ENCODE results near the gene CNTN6.

CNTN6 gene

DNA sequence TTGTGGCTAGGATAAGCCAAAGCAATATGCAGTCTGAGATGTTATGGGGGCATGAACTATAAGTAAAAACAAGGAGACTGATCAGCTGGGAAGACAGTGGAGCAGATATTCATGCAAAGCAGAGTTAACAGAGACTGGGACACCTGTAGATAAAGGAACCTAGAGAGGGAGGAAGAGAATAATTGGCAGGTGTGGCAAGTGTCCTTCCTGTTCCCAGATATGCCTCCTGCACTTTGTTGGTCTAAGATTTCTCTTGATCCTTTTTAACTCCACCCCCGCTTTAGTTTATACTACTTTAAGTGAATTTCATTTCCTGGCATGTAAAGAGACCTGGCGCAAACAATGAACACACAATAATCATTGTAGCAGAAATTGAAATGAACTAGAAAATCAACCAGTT is 169.4 kb downstream of the CNTN6 start:
- no peak overlapping the region for H4K5ac ChIP-seq (ENCODE audit: low read length)
- no peaks in the 10 kb centered on the region for H3K79me1 ChIP-seq (ENCODE audit: low read length)
- H3K4me3 ChIP-seq (ENCODE audit: low read length), result no peak overlapping the region
- H3K27me3 ChIP-seq (ENCODE audit: insufficient read depth, low read length, poor library complexity), result no peaks in the 10 kb centered on the region
- no peak overlapping the region for H3K9ac ChIP-seq (ENCODE audit: low read length)
- H2AK5ac ChIP-seq (ENCODE audit: low read length), result no peak overlapping the region
- H3K4me2 ChIP-seq (ENCODE audit: low read length), result no peak overlapping the region
- H2BK120ac ChIP-seq (ENCODE audit: low read depth, low read length), result no peak overlapping the region
- no CpG with 5 or more reads among the region's 2 CpGs for WGBS (ENCODE audit: extremely low coverage, insufficient coverage, low lambda C conversion rate)
- no peak overlapping the region for H2BK15ac ChIP-seq (replicated peaks; ENCODE audit: low read depth)
- no peak overlapping the region for H3K27ac ChIP-seq (ENCODE audit: low read depth, low read length)
- H3K56ac ChIP-seq (ENCODE audit: low read length), result no peak overlapping the region
- DNase-seq, result no peak
- H3K4ac ChIP-seq (ENCODE audit: low read depth, low read length), result no peak overlapping the region
- H4K8ac ChIP-seq (ENCODE audit: low read depth, low read length), result no peak overlapping the region
- no peak overlapping the region for H2BK5ac ChIP-seq (ENCODE audit: low read length)
- no peaks in the 10 kb centered on the region for H3K36me3 ChIP-seq (ENCODE audit: control insufficient read depth, insufficient read depth, low read length)
- no peak overlapping the region for H3K18ac ChIP-seq (ENCODE audit: low read length)
- H3K4me1 ChIP-seq (ENCODE audit: control insufficient read depth, low read depth, low read length), result no peaks in the 10 kb centered on the region
- no peaks in the 10 kb centered on the region for H3K79me2 ChIP-seq (ENCODE audit: control insufficient read depth, insufficient read depth, low read length)
- H3K23ac ChIP-seq (ENCODE audit: low read length), result no peak overlapping the region

DNA sequence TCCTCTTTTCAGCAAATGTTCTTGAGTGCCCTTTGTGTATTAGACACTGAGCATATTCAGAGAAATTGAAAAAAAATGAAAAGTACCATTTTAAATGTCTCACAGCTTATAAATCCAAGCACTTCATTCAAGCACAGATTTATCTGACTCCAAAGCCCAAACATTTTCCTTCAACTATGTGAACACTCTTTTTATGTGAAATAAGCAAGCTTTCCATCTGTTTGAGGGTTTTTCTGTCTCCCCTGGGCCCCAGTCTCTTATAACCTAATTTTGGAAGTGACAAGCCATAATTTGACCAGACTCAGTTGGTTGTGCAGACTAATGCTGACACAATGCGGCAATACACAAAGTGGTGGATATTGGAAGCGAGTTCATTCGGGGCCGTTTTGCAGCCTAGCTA is 170.3 kb downstream of the CNTN6 start:
- H3K23ac ChIP-seq (ENCODE audit: low read length), result no peak overlapping the region
- no peaks in the 10 kb centered on the region for H3K36me3 ChIP-seq (ENCODE audit: control insufficient read depth, insufficient read depth, low read length)
- H3K79me1 ChIP-seq (ENCODE audit: low read length), result no peaks in the 10 kb centered on the region
- H3K18ac ChIP-seq (ENCODE audit: low read length), result no peak overlapping the region
- H3K9ac ChIP-seq (ENCODE audit: low read length), result no peak overlapping the region
- no peaks in the 10 kb centered on the region for H3K79me2 ChIP-seq (ENCODE audit: control insufficient read depth, insufficient read depth, low read length)
- no peak overlapping the region for H4K8ac ChIP-seq (ENCODE audit: low read depth, low read length)
- no peak overlapping the region for H2BK15ac ChIP-seq (replicated peaks; ENCODE audit: low read depth)
- no peaks in the 10 kb centered on the region for H3K27me3 ChIP-seq (ENCODE audit: insufficient read depth, low read length, poor library complexity)
- no peak overlapping the region for H3K56ac ChIP-seq (ENCODE audit: low read length)
- no peak overlapping the region for H3K4me3 ChIP-seq (ENCODE audit: low read length)
- no peak overlapping the region for H3K27ac ChIP-seq (ENCODE audit: low read depth, low read length)
- WGBS (ENCODE audit: extremely low coverage, insufficient coverage, low lambda C conversion rate), result no CpG with 5 or more reads among the region's 4 CpGs
- H2AK5ac ChIP-seq (ENCODE audit: low read length), result no peak overlapping the region
- no peak overlapping the region for H3K4ac ChIP-seq (ENCODE audit: low read depth, low read length)
- H3K4me1 ChIP-seq (ENCODE audit: control insufficient read depth, low read depth, low read length), result no peaks in the 10 kb centered on the region
- DNase-seq, result no peak
- no peak overlapping the region for H2BK120ac ChIP-seq (ENCODE audit: low read depth, low read length)
- H4K5ac ChIP-seq (ENCODE audit: low read length), result no peak overlapping the region
- H3K4me2 ChIP-seq (ENCODE audit: low read length), result no peak overlapping the region
- H2BK5ac ChIP-seq (ENCODE audit: low read length), result no peak overlapping the region

DNA sequence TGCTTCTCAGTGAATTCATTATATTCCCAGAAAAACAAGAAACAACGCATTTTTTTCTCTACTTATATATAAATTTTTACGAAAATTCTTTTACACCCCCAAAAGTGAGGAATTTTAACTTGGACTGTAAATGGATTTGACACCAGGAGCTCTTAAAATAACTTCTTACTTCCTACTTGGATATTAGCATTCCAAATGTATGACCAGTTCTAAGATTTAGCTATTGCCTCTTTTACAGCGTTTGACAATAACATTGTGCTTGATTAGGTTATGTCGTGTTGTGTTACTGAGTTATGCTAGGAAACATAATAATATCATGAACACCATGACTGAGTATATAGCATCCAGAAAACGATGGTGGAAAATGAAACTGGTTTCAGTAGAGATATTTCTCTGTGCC is 177.0 kb downstream of the CNTN6 start:
- Histone ChIP-seq H3K79me1 (ENCODE audit: low read length) (no peaks in the 10 kb centered on the region), H3K79me2 (ENCODE audit: control insufficient read depth, insufficient read depth, low read length) (no peaks in the 10 kb centered on the region), H2BK120ac (ENCODE audit: low read depth, low read length) (no peak overlapping the region), H2AK5ac (ENCODE audit: low read length) (no peak overlapping the region), H3K9ac (ENCODE audit: low read length) (no peak overlapping the region), H2BK5ac (ENCODE audit: low read length) (no peak overlapping the region), H2BK15ac (replicated peaks; ENCODE audit: low read depth) (no peak overlapping the region), H3K4me2 (ENCODE audit: low read length) (no peak overlapping the region), H3K4me1 (ENCODE audit: control insufficient read depth, low read depth, low read length) (no peaks in the 10 kb centered on the region), H3K27me3 (ENCODE audit: insufficient read depth, low read length, poor library complexity) (no peaks in the 10 kb centered on the region), H3K27ac (ENCODE audit: low read depth, low read length) (no peak overlapping the region), H3K4ac (ENCODE audit: low read depth, low read length) (no peak overlapping the region), H3K36me3 (ENCODE audit: control insufficient read depth, insufficient read depth, low read length) (no peaks in the 10 kb centered on the region), H4K5ac (ENCODE audit: low read length) (no peak overlapping the region), H3K56ac (ENCODE audit: low read length) (no peak overlapping the region), H3K18ac (ENCODE audit: low read length) (no peak overlapping the region), H3K4me3 (ENCODE audit: low read length) (no peak overlapping the region), H3K23ac (ENCODE audit: low read length) (no peak overlapping the region), H4K8ac (ENCODE audit: low read depth, low read length) (no peak overlapping the region)
- DNase-seq, result no peak
- WGBS (ENCODE audit: extremely low coverage, insufficient coverage, low lambda C conversion rate), result 100% methylated on average over 2 of the region's 5 CpGs

DNA sequence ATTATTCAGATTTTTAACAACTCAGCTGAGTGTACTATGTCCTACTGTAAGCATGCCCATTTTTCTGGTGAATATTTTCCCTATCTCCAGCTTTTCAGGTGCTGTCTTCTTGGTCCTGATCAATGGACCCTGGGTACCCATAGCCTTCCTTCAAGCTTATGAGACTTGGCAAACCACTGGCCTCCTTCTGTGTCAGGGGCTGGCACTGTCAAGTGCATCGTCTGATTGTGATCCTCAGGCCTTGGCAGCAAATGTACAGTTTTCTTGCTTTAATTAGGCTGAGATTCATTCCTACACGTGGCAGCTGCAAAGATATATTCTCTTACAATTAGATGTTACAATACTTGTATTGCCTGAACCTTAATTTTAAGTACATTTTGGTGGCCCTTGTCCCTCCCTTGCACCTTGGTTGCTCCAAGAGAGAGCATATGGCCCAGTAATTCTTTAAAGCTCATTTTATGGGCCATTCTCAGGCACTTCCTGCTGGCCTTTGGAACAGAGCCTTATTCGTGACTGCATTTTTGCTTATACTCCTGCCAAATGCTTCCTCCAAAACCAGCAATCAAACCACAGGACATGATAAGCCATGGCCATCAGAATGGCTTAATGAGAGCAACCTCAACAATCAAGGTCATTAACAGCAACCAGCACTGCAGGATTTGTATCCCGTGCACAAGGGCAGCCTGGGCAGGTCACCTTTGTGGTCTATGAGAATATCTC is 179.9 kb downstream of the CNTN6 start:
- Histone ChIP-seq H3K4ac (ENCODE audit: low read depth, low read length) (no peak overlapping the region), H4K5ac (ENCODE audit: low read length) (no peak overlapping the region), H2BK15ac (replicated peaks; ENCODE audit: low read depth) (no peak overlapping the region), H3K18ac (ENCODE audit: low read length) (no peak overlapping the region), H3K4me2 (ENCODE audit: low read length) (no peak overlapping the region), H3K36me3 (ENCODE audit: control insufficient read depth, insufficient read depth, low read length) (no peaks in the 10 kb centered on the region), H3K9ac (ENCODE audit: low read length) (no peak overlapping the region), H4K8ac (ENCODE audit: low read depth, low read length) (no peak overlapping the region), H3K23ac (ENCODE audit: low read length) (no peak overlapping the region), H2BK5ac (ENCODE audit: low read length) (no peak overlapping the region), H3K27me3 (ENCODE audit: insufficient read depth, low read length, poor library complexity) (no peaks in the 10 kb centered on the region), H2AK5ac (ENCODE audit: low read length) (no peak overlapping the region), H3K4me3 (ENCODE audit: low read length) (no peak overlapping the region), H3K56ac (ENCODE audit: low read length) (no peak overlapping the region), H3K79me2 (ENCODE audit: control insufficient read depth, insufficient read depth, low read length) (no peaks in the 10 kb centered on the region), H3K4me1 (ENCODE audit: control insufficient read depth, low read depth, low read length) (no peaks in the 10 kb centered on the region), H3K27ac (ENCODE audit: low read depth, low read length) (no peak overlapping the region), H2BK120ac (ENCODE audit: low read depth, low read length) (no peak overlapping the region), H3K79me1 (ENCODE audit: low read length) (no peaks in the 10 kb centered on the region)
- no CpG with 5 or more reads among the region's 4 CpGs for WGBS (ENCODE audit: extremely low coverage, insufficient coverage, low lambda C conversion rate)
- DNase-seq, result no peak

DNA sequence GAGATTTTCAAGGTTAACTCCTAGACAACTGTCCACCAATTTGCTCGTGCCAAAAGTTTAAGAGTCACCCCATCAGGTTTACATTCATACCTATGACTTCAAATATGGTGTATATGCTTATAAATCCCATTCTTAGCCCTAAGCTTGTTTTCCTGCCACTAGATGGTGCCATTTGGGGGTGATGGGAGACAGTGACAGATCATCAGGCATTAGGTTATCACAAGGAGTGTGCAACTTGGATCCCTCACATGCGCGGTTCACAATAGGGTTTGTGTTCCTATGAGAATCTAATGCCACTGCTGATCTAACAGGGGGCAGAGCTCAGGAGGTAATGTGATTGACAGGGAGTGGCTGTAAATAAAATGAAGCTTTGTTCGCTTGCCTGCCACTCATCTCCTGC is 182.7 kb downstream of the CNTN6 start:
- no peaks in the 10 kb centered on the region for H3K36me3 ChIP-seq (ENCODE audit: control insufficient read depth, insufficient read depth, low read length)
- no CpG with 5 or more reads among the region's 4 CpGs for WGBS (ENCODE audit: extremely low coverage, insufficient coverage, low lambda C conversion rate)

GRCh38 chr3:1287815-1288214 is 195.0 kb downstream of the CNTN6 start:
- Histone ChIP-seq H3K56ac (ENCODE audit: low read length) (no peak overlapping the region), H3K4me2 (ENCODE audit: low read length) (no peak overlapping the region), H3K27ac (ENCODE audit: low read depth, low read length) (no peak overlapping the region), H2BK5ac (ENCODE audit: low read length) (no peak overlapping the region), H3K27me3 (ENCODE audit: insufficient read depth, low read length, poor library complexity) (no peaks in the 10 kb centered on the region), H3K4ac (ENCODE audit: low read depth, low read length) (no peak overlapping the region), H3K18ac (ENCODE audit: low read length) (no peak overlapping the region), H3K4me3 (ENCODE audit: low read length) (no peak overlapping the region), H3K4me1 (ENCODE audit: control insufficient read depth, low read depth, low read length) (peaks cover 1% of the 10 kb centered on the region), H3K9ac (ENCODE audit: low read length) (no peak overlapping the region), H4K5ac (ENCODE audit: low read length) (no peak overlapping the region), H2BK120ac (ENCODE audit: low read depth, low read length) (no peak overlapping the region), H3K23ac (ENCODE audit: low read length) (no peak overlapping the region), H3K36me3 (ENCODE audit: control insufficient read depth, insufficient read depth, low read length) (no peaks in the 10 kb centered on the region), H2BK15ac (replicated peaks; ENCODE audit: low read depth) (no peak overlapping the region), H2AK5ac (ENCODE audit: low read length) (no peak overlapping the region), H3K79me2 (ENCODE audit: control insufficient read depth, insufficient read depth, low read length) (no peaks in the 10 kb centered on the region), H4K8ac (ENCODE audit: low read depth, low read length) (no peak overlapping the region), H3K79me1 (ENCODE audit: low read length) (no peaks in the 10 kb centered on the region)
- WGBS (ENCODE audit: extremely low coverage, insufficient coverage, low lambda C conversion rate), result no CpG with 5 or more reads among the region's 4 CpGs
- no peak for DNase-seq

More for the DNA sequence above, 182.7 kb downstream of the CNTN6 start:
- Histone ChIP-seq H2BK15ac (replicated peaks; ENCODE audit: low read depth) (no peak overlapping the region), H2BK5ac (ENCODE audit: low read length) (no peak overlapping the region), H3K9ac (ENCODE audit: low read length) (no peak overlapping the region), H3K23ac (ENCODE audit: low read length) (no peak overlapping the region), H3K79me2 (ENCODE audit: control insufficient read depth, insufficient read depth, low read length) (no peaks in the 10 kb centered on the region), H3K79me1 (ENCODE audit: low read length) (no peaks in the 10 kb centered on the region), H3K4me3 (ENCODE audit: low read length) (no peak overlapping the region), H3K4ac (ENCODE audit: low read depth, low read length) (no peak overlapping the region), H4K8ac (ENCODE audit: low read depth, low read length) (no peak overlapping the region), H3K27me3 (ENCODE audit: insufficient read depth, low read length, poor library complexity) (no peaks in the 10 kb centered on the region), H2BK120ac (ENCODE audit: low read depth, low read length) (no peak overlapping the region), H3K4me1 (ENCODE audit: control insufficient read depth, low read depth, low read length) (no peaks in the 10 kb centered on the region), H3K27ac (ENCODE audit: low read depth, low read length) (no peak overlapping the region), H3K4me2 (ENCODE audit: low read length) (no peak overlapping the region), H4K5ac (ENCODE audit: low read length) (no peak overlapping the region), H3K18ac (ENCODE audit: low read length) (no peak overlapping the region), H2AK5ac (ENCODE audit: low read length) (no peak overlapping the region), H3K56ac (ENCODE audit: low read length) (no peak overlapping the region)
- DNase-seq, result peak; percentile 61
